Activated T-helper 2 cell treated with anti-CD3 and anti-CD28 coated beads, Interferon-gamma antibody, Interleukin-2, Interleukin-4, amounts not matched to agents 10 μg/mL and 5 μg/mL and 100 μg/mL, durations not matched to agents 14 hours and 24 hours and 36 hours (primary cell): ENCODE measurements around the gene DEPDC7. TPM values are rescaled to one million over a fixed set of nuclear protein-coding genes. Genes with fewer than 3 reads are reported as not detected.

Experiments used
- DNase-seq: peaks from one replicate; pipeline ENCODE4 v3.0.0; 2021; ENCODE audit warnings: low spot score
- H3K27ac Mint-ChIP-seq: one replicate; pipeline ENCODE4 v1.8.0; 2021; ENCODE audit warnings: mixed read lengths
- H3K27me3 Mint-ChIP-seq: one replicate; pipeline ENCODE4 v1.8.0; 2021; ENCODE audit warnings: low read depth, mixed read lengths
- H3K36me3 Mint-ChIP-seq: one replicate; pipeline ENCODE4 v1.8.0; 2021; ENCODE audit warnings: low read depth, mixed read lengths
- H3K4me1 Mint-ChIP-seq: one replicate; pipeline ENCODE4 v1.8.0; 2021; ENCODE audit warnings: low read depth, mixed read lengths
- H3K4me3 Mint-ChIP-seq: one replicate; pipeline ENCODE4 v1.8.0; 2021; ENCODE audit warnings: low read depth, mild to moderate bottlenecking, moderate library complexity, mixed read lengths
- H3K9me3 Mint-ChIP-seq: one replicate; pipeline ENCODE4 v1.8.0; 2021; ENCODE audit warnings: mixed read lengths
- intact Hi-C: fragments of 100-400 bp; cut with micrococcal nuclease; formaldehyde crosslinking; loops from one replicate; pipeline ENCODE4 v1.15.1; 2023
- total RNA-seq: library from RNA; stranded (reverse); gene quantifications from 2 replicates; pipeline ENCODE4 v1.2.3, GENCODE V29; 2022

The DEPDC7 gene
- total RNA-seq, 1 donor from 2014 or later: 0.82 TPM

DNA sequence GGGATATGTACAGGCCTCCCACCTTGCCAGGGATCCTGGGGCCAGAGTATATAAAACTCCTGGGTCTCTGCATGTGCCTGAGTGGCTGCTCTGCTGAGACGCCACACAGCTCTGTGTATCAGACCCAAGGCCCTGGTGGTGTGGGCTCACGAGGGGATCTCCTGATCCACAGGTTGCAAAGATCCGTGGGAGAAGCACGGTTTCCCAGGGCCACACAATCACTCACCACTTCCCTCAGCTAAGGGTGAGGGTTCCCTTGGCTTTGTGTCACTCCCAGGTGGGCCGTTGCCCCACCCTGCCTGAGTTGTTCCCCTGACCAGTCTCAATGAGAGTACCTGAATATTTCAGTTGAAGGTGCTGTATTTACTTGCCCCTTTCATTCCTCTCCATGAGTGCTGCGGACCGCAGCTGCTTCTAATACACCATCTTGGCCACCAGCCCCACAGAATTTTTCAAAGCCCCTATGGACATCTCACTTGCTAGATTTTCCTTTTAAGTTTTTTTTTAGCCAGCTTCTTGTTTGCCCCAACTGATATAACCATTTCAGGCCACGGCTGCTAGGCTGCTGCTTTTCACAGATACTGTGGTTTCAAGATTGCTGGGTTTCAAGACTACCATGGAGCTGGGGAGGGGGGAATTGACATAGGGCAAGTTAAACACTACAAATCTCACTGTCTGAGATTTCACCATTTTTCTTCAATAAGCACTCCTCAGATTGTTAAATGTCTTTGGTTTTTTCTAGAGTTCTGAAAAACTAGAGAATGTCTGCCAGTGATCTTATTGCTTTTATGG lies 13.7 kb upstream of the DEPDC7 start:
- Mint-ChIP-seq H3K4me1 (peaks cover 15% of the 10 kb centered on the region), H3K27ac (no peak overlapping the region), H3K27me3 (peaks cover 60% of the 10 kb centered on the region), H3K4me3 (no peak overlapping the region), H3K9me3 (peaks cover 11% of the 10 kb centered on the region), H3K36me3 (no peaks in the 10 kb centered on the region)
- no peak for DNase-seq
- intact Hi-C loops: no loop called here

DNA sequence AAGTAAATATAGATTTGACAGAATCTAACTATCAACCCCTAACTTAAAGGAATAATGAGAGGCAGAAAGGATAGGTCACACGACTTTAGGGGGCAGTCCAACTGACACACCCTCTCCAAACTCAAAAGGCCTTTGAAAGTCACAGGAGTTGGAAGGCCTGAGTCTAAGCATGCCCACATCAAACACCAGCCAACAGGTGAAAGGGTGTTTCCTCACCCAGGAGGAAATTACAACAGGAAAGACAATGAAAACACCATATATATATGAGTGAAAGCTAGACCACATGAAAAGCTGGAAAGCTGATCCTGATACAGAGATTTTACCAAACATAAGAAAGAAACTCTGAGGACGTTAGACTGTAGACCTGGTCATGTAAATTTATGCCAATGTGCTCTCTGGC lies 10.5 kb upstream of the DEPDC7 start:
- no peak for DNase-seq
- intact Hi-C loops: no loop called here
- Mint-ChIP-seq H3K4me1 (peaks cover 17% of the 10 kb centered on the region), H3K27me3 (peaks cover 59% of the 10 kb centered on the region), H3K4me3 (no peak overlapping the region), H3K27ac (no peak overlapping the region), H3K36me3 (no peaks in the 10 kb centered on the region), H3K9me3 (no peaks in the 10 kb centered on the region)

DNA sequence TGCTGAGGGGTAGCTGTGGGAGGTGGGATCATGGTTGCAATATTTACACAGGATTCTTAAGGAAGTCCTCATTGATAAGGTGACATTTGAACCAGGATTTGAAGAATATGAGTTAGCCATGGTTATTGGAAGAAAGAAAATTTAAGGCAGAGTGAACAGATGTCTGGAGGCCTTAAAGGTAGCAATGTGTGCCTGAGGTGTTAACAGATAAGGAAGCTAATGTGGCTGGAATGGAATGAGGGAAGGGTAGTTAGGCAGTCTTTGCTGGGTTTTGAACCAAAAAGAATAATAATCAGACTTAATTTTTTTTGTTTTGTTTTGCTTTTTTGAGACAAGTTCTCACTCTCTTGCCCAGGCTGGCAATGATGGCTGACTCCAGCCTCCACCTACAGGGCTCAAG lies 9.7 kb upstream of the DEPDC7 start:
- Mint-ChIP-seq H3K27me3 (peaks cover 60% of the 10 kb centered on the region), H3K36me3 (no peaks in the 10 kb centered on the region), H3K27ac (no peak overlapping the region), H3K4me3 (no peak overlapping the region), H3K4me1 (peaks cover 23% of the 10 kb centered on the region), H3K9me3 (no peaks in the 10 kb centered on the region)
- intact Hi-C loops: no loop called here
- no peak for DNase-seq

DNA sequence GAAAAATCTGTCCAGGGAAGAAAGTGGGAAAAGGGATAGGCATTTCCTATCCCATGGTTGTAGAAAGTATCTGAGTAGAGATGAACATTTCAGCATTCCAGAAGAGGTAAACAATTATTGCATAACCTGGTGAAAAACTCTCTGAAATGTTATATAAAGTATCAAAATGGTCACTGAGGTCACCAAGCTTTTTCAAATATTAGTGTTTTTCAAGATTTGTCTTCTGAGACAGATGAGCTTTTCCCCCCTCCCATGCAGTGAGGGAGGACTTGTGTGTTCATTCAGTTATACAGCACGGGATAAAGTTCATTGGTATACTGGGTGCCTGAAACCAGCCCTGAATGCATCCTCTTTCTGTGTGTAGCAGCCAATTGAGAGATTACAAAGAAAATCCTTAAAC lies 1.9 kb upstream of the DEPDC7 start:
- H3K27ac Mint-ChIP-seq: no peak overlapping the region
- H3K36me3 Mint-ChIP-seq: no peaks in the 10 kb centered on the region
- H3K9me3 Mint-ChIP-seq: no peaks in the 10 kb centered on the region
- H3K4me1 Mint-ChIP-seq: peaks cover 25% of the 10 kb centered on the region
- no peak overlapping the region for H3K4me3 Mint-ChIP-seq
- peaks cover 57% of the 10 kb centered on the region for H3K27me3 Mint-ChIP-seq
- no peak for DNase-seq
- intact Hi-C loops: loop anchor here (10.0 kb wide), 1 partner anchor 241 kb away; the partner anchor contains the start of gene HIPK3

DNA sequence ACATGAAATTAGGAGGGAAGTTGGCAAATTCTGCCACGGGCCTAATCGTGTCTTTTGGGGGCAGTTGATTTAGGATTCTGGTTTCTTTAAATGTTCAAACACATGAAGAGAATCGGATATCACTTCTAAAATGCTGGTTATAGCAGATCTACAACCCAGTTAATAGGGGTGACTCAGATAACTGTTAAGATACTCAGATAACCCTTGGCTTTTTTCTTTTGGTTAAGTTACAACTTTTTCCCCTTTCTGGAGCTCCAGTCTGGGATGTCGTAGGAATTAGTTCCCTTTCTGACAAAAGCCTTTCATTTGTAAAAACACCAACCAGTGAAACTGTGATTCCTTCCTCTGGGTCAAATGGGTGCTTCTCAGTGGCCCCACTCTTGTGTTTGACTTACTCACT lies 976 bp downstream of the DEPDC7 start:
- H3K36me3 Mint-ChIP-seq: no peaks in the 10 kb centered on the region
- no peak overlapping the region for H3K27ac Mint-ChIP-seq
- DNase-seq: no peak
- H3K9me3 Mint-ChIP-seq: no peaks in the 10 kb centered on the region
- H3K27me3 Mint-ChIP-seq: peaks cover 59% of the 10 kb centered on the region
- peak overlapping the region; percentile 64 for H3K4me3 Mint-ChIP-seq
- H3K4me1 Mint-ChIP-seq: peaks cover 13% of the 10 kb centered on the region
- intact Hi-C loops: loop anchor here (10.0 kb wide), 1 partner anchor 238 kb away; the partner anchor contains the start of gene HIPK3

DNA sequence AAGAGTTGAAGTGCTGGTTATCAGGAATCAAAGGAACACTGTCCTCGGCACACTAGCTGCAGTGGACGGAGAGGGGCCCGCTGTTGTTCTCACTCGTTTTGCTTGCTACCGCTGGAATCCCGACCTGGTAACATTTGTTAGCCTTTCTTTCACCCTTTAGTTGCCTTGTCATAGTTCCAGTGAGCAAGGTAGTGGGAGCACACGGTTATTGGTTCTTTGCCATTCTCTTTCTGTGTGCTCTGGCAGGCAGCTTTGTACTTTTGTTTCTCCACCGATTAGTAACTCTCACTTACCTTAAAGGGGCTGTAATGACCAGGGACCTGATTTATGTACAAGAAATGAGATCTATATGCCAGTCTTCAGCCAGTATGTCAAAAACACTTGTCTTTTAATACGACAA lies 1.8 kb downstream of the DEPDC7 start:
- no peak for DNase-seq
- no peaks in the 10 kb centered on the region for H3K9me3 Mint-ChIP-seq
- peaks cover 63% of the 10 kb centered on the region for H3K27me3 Mint-ChIP-seq
- intact Hi-C loops: loop anchor here (10.0 kb wide), 1 partner anchor 237 kb away; the partner anchor contains the start of gene HIPK3
- no peak overlapping the region for H3K27ac Mint-ChIP-seq
- H3K36me3 Mint-ChIP-seq: no peaks in the 10 kb centered on the region
- H3K4me1 Mint-ChIP-seq: peaks cover 9% of the 10 kb centered on the region
- H3K4me3 Mint-ChIP-seq: no peak overlapping the region

DNA sequence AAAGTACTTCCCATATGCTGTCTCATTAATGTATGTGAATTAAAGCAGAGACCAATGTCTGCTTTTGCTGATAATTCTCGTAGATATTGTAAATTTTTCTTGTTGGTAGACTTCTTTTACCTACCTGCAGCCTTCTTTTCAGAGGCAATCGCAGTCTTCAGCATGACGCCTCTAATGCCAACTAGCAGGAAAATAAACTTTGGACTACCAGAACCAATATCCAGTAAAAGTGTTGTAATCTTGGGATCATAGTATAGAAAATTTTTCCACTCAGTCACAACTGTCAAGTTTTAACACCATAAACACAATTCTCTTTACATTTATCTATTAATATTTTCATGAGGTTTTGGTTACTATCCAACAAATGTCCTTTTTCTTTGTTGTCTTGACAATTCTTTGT lies 2.3 kb downstream of the DEPDC7 start:
- no peak overlapping the region for H3K27ac Mint-ChIP-seq
- H3K4me1 Mint-ChIP-seq: peaks cover 9% of the 10 kb centered on the region
- DNase-seq: no peak
- H3K9me3 Mint-ChIP-seq: no peaks in the 10 kb centered on the region
- peaks cover 63% of the 10 kb centered on the region for H3K27me3 Mint-ChIP-seq
- no peaks in the 10 kb centered on the region for H3K36me3 Mint-ChIP-seq
- no peak overlapping the region for H3K4me3 Mint-ChIP-seq
- intact Hi-C loops: loop anchor here (10.0 kb wide), 1 partner anchor 237 kb away; the partner anchor contains the start of gene HIPK3

DNA sequence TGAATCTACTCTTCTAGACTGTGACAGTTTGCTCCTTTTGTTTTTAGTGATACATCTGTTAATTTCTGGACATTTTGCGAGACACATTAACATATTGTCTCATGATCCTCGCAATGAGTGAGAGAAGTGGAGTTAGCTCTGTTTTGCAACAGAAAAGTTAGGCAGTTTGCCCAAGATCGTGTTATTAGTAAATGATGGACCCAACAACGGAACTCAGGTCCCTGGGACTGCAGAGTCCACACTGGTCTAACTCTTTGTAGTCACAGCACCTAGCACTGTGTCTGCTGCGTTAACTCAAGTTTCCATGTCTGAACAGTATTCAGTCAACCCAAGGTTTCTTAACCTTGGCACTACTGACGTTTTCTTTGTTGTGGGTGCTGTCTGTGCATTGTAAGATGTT lies 3.2 kb downstream of the DEPDC7 start:
- no peaks in the 10 kb centered on the region for H3K36me3 Mint-ChIP-seq

DNA sequence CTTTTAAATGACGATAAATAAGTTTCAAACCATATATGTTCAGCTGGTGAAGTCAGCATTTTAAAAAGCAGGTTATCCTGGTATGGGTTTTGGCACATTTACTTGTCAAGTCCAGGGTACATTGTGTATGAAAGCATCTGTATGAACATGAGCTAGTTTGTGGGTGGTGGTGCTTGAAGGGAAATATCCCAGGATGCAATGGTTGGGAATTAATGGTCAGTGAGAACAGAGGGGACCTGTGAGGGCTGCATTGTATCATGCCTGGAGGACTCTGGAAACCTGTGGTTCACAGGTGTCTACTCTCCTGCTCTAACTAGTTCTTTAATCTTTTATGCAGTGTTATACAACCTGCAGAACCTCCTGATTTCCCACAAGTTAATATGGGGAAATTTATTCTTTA lies 5.8 kb downstream of the DEPDC7 start:
- DNase-seq: no peak
- intact Hi-C loops: no loop called here
- H3K36me3 Mint-ChIP-seq: no peaks in the 10 kb centered on the region
- H3K27me3 Mint-ChIP-seq: peaks cover 63% of the 10 kb centered on the region
- peaks cover 6% of the 10 kb centered on the region for H3K4me1 Mint-ChIP-seq
- H3K9me3 Mint-ChIP-seq: no peaks in the 10 kb centered on the region
- no peak overlapping the region for H3K4me3 Mint-ChIP-seq
- no peak overlapping the region for H3K27ac Mint-ChIP-seq

More for the DNA sequence above, 3.2 kb downstream of the DEPDC7 start:
- no peak overlapping the region for H3K4me3 Mint-ChIP-seq
- H3K27me3 Mint-ChIP-seq: peaks cover 60% of the 10 kb centered on the region
- no peak for DNase-seq
- no peaks in the 10 kb centered on the region for H3K9me3 Mint-ChIP-seq
- intact Hi-C loops: loop anchor here (10.0 kb wide), 1 partner anchor 236 kb away; the partner anchor contains the start of gene HIPK3
- H3K27ac Mint-ChIP-seq: no peak overlapping the region
- peaks cover 9% of the 10 kb centered on the region for H3K4me1 Mint-ChIP-seq

DNA sequence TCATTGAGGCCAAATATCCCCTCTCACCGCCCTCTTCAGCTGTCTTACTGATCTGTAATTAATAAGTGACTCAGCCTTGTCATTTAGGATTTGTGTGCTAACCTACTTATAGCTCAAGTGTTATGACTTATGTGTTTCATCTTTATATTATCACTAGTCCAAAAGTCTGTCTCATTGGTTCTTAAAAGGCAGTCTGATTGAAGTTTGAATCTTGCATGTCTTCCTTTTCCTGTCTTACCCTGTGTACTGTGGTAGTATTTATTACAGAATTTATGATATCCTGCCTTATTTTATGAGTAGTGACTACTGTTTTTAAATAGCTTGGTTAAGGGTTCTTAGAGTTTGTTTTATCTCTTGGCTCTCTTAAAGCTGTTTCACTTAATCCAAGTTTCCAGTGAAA lies 6.3 kb downstream of the DEPDC7 start:
- H3K36me3 Mint-ChIP-seq: no peaks in the 10 kb centered on the region
- H3K27me3 Mint-ChIP-seq: peaks cover 62% of the 10 kb centered on the region
- intact Hi-C loops: no loop called here
- no peak for DNase-seq
- H3K9me3 Mint-ChIP-seq: no peaks in the 10 kb centered on the region
- peaks cover 4% of the 10 kb centered on the region for H3K4me1 Mint-ChIP-seq
- H3K4me3 Mint-ChIP-seq: no peak overlapping the region
- H3K27ac Mint-ChIP-seq: no peak overlapping the region

DNA sequence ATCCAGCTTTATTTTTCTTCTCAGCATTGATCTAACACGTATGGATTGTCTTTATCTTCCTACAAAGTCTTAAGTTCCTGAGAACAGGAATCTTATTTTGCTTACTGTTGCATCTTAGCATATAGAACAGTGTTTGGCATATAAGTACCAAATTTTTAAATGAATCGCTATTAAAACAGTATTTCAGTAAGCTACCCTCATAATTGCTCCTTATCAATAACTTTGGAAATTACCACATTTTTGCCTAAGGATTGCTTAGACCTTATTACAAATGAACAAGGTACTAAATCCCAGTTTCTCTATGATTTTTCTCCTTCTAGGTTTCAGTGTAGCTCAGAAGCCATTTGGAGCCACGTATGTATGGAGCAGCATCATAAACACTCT lies 9.7 kb downstream of the DEPDC7 start:
- DNase-seq: no peak
- intact Hi-C loops: no loop called here
- no peaks in the 10 kb centered on the region for H3K36me3 Mint-ChIP-seq
- H3K9me3 Mint-ChIP-seq: no peaks in the 10 kb centered on the region
- peaks cover 50% of the 10 kb centered on the region for H3K27me3 Mint-ChIP-seq
- no peak overlapping the region for H3K4me3 Mint-ChIP-seq
- peaks cover 2% of the 10 kb centered on the region for H3K4me1 Mint-ChIP-seq
- no peak overlapping the region for H3K27ac Mint-ChIP-seq

DNA sequence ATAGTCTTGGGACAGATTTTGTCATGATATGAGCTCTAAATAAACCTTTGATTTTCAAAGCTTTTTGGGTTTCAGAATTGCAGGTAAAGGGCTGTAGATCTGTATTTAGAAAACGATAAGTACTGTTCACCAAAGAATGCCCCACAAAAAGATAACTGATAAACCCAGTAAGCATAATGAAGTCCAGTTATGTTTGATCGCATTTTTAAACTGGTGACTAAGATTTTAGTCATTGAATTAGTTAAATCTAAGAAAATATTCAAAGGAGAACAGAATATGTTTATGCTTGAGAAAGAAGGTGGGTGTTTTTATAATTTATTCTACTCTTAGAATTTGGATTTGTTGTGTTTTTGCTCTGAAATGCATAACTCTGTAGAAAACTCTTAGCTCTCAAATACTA lies 11.6 kb downstream of the DEPDC7 start:
- H3K4me1 Mint-ChIP-seq: no peaks in the 10 kb centered on the region
- peaks cover 54% of the 10 kb centered on the region for H3K27me3 Mint-ChIP-seq
- no peaks in the 10 kb centered on the region for H3K36me3 Mint-ChIP-seq
- H3K9me3 Mint-ChIP-seq: no peaks in the 10 kb centered on the region
- no peak for DNase-seq
- H3K27ac Mint-ChIP-seq: no peak overlapping the region
- intact Hi-C loops: no loop called here
- H3K4me3 Mint-ChIP-seq: no peak overlapping the region

DNA sequence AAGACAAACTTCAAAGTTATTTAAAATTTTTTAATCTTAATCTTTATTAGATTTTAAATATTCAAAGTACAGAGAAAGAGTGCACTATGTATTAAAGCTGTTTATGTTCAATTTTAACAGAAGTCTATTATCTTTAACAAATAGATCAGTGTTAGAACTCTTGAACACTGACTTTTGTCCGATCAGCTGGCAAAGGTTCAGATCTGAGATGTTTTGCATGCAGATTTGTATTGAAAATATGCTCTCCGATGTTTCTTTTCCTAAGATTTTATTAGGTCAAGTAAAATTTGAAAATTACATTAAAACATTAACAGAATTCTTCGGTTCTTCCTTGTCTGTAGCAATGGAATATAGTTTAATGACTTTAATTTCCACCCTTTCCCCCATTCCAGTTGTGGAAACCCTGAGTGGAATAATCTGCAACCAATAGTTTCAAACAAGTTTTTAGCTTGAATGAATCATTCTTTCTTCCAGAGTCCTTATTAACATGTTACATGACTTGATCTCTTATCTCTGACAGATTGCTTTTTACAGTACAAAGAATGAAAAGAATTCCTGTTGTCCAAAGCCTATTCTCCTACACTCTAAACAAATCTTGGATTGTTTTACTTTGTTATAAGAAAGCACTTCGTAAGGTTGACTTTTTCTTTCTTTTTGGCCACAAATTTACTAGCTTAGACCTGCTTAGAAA lies 12.3 kb downstream of the DEPDC7 start:
- Mint-ChIP-seq H3K36me3 (no peaks in the 10 kb centered on the region), H3K4me3 (no peak overlapping the region), H3K9me3 (no peaks in the 10 kb centered on the region), H3K27me3 (peaks cover 58% of the 10 kb centered on the region), H3K27ac (no peak overlapping the region), H3K4me1 (no peaks in the 10 kb centered on the region)
- intact Hi-C loops: no loop called here
- DNase-seq: no peak
